ENCODE measurements around the gene CRHR2.

DNA sequence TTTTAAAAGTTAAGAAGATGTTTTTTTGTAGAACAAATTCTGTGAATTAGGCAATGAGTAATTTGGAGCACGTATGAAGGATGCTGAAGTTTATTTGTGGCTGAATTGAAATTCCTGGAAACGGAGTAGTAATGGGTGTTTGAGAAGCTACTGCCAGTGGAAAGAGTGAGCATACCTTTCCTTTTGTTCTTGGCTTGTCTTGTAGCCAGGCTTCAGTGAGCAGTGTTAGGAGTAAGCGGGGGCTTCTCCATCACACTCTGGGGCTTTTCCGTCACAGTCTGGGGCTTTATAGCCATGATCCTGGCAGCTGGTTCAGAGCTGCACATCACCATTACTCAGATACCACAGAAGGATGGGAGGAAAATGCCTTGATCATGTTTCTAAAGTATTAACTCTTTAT is 55.2 kb downstream of the CRHR2 start:
- TF ChIP-seq, protein P1, sequence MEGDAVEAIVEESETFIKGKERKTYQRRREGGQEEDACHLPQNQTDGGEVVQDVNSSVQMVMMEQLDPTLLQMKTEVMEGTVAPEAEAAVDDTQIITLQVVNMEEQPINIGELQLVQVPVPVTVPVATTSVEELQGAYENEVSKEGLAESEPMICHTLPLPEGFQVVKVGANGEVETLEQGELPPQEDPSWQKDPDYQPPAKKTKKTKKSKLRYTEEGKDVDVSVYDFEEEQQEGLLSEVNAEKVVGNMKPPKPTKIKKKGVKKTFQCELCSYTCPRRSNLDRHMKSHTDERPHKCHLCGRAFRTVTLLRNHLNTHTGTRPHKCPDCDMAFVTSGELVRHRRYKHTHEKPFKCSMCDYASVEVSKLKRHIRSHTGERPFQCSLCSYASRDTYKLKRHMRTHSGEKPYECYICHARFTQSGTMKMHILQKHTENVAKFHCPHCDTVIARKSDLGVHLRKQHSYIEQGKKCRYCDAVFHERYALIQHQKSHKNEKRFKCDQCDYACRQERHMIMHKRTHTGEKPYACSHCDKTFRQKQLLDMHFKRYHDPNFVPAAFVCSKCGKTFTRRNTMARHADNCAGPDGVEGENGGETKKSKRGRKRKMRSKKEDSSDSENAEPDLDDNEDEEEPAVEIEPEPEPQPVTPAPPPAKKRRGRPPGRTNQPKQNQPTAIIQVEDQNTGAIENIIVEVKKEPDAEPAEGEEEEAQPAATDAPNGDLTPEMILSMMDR (IDR thresholded peaks at IDR 0.05): no peak
- TF ChIP-seq POLR2AphosphoS5 (IDR thresholded peaks at IDR 0.05; ENCODE audit: insufficient read depth in 1 of 2, low read depth in 1 of 2): no peak

Measured in vagina (tissue), 2 donors.